Ovary (tissue), 3 donors: ENCODE results near the gene ARHGEF12.

Experiments
- EP300 ChIP-seq: sonication (generic); formaldehyde crosslinking; IDR thresholded peaks from one replicate; pipeline ENCODE4 v1.6.1; 2017; ENCODE audit warnings: antibody characterized with exemption
- POLR2A ChIP-seq: fragments of 450-650 bp; IDR thresholded peaks from one replicate; pipeline ENCODE4 v1.6.1; 2017; ENCODE audit warnings: antibody characterized with exemption, mild to moderate bottlenecking, moderate library complexity
- TF ChIP-seq, protein P1 (sequence below), 3 donors: fragments of 450-650 bp in 2 of 3; fragments of 200-600 bp in 1 of 3; IDR thresholded peaks; one replicate each; pipeline versions ENCODE4 v1.5.1 to v1.8.0; 2016 to 2022; ENCODE audit warnings: antibody characterized with exemption in 3 of 3, mild to moderate bottlenecking in 1 of 3
- donor health status: DM: no; HTN: no; CAD: no.

DNA sequence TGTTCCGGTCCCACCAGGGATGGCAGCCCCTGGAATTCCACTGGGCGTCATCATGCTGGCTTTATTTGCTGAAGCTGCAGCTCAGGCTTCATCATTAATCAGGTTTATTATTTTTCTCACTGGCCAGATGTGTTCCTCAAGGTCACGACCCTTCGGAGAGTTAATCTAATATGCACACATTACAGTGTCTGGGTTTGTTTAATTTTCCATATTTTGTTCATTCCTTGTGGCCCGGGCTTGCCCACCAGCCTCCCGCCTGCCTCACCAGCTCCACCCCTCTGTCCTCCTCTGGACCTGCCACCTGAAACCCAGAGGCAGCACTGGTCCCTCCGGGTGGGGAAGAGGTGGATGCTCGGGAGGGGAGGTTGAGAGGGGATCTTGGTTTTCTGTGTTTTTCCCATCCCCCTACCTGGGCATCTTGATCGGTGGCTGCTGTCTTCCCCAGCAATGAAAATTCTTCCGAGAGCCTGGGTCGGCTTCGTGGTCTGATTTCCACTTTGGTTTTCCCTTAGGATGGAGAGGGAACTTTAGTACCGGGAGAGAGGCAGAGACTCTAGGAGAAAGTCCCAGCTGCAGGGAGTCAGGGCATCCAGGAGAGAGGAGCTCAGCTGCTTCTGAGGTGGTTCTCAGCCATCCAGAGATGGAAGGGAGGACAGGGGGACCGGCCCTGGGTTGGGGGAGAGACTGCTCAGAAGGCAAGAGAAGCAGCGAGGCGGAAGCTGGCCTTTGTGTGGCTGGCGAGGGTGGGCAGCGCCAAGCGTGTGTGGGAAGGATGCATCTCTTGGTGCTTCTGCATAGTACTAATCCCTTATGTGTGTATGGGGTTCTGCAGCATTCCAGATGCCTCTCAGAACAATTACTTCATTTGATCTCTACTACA is 177.5 kb downstream of the ARHGEF12 start:
- TF ChIP-seq, protein P1, sequence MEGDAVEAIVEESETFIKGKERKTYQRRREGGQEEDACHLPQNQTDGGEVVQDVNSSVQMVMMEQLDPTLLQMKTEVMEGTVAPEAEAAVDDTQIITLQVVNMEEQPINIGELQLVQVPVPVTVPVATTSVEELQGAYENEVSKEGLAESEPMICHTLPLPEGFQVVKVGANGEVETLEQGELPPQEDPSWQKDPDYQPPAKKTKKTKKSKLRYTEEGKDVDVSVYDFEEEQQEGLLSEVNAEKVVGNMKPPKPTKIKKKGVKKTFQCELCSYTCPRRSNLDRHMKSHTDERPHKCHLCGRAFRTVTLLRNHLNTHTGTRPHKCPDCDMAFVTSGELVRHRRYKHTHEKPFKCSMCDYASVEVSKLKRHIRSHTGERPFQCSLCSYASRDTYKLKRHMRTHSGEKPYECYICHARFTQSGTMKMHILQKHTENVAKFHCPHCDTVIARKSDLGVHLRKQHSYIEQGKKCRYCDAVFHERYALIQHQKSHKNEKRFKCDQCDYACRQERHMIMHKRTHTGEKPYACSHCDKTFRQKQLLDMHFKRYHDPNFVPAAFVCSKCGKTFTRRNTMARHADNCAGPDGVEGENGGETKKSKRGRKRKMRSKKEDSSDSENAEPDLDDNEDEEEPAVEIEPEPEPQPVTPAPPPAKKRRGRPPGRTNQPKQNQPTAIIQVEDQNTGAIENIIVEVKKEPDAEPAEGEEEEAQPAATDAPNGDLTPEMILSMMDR (IDR thresholded peaks at IDR 0.05) = no peak
- TF ChIP-seq POLR2A (no peak), EP300 (no peak)
